Inflammatory macrophage (primary cell): ENCODE results near the gene FMC1.
"Not testable (repeated sequence)": the region's sequence is repeated elsewhere in the genome, so short reads cannot be mapped to it uniquely, and the experiment has no call there.

Experiments
- DNase-seq, 2 donors: peaks; one replicate each; pipeline ENCODE4 v3.0.0-alpha.2; 2020 to 2022

FMC1 gene

DNA sequence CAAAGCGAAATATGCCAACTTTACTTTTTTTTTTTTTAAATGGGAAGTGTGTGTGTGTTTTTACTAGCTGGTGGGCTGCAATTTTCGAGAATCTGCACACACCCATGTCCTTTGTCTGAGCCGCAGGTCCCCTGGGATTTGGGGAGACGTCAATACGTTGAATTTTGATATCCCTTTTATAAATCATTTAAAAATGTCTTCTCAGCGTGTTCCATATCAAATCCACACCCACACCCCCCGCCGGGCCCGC lies 404 bp upstream of the FMC1 start:
- no peak for DNase-seq

DNA sequence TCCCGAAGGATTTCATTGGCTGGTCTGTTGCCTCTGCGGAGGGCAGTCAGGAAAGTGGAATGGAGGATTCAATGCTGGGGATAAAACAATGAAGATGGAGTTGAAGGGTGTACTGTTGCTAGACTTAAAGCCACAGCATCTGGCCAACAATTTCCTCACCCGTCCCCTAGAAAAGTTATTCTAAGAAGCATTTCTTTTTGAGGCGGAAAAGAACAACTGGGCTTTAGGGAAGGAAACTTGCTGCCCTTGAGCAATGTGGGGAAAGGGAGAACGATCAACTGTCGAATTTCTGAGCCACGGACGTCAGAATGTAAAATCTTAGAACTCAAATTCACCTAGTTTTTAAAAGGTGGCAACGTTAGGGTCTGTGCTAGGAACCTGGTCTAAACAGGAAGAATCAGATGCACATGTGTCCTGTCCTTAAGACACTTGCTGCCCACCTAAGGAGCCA lies 664 bp downstream of the FMC1 start:
- no peak for DNase-seq

DNA sequence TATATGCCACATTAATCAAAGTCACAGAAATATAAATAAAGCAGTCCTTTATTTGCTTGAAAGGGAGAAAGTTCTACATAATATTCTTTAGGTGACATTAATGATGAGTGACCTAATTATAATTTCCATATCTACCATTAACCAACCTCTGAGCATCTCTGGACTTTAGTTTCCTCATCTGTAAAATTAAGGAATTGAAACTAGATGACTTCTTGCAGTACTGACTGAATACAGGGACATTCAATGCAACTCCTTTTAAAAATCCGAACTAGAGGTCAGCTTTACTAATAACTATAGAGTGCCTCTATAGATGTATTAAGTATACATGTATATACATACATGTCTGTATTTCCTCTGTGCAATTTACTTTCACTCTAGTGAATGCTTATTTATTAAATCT lies 3.9 kb downstream of the FMC1 start:
- peak; percentile 26 to 78 for DNase-seq

- DNase-seq: no peak
These were observed 9.9 kb downstream of the FMC1 start for GRCh38 chr7:139351027-139351426.

- no peak for DNase-seq
These were observed 13.6 kb downstream of the FMC1 start for GRCh38 chr7:139354729-139355128.

DNA sequence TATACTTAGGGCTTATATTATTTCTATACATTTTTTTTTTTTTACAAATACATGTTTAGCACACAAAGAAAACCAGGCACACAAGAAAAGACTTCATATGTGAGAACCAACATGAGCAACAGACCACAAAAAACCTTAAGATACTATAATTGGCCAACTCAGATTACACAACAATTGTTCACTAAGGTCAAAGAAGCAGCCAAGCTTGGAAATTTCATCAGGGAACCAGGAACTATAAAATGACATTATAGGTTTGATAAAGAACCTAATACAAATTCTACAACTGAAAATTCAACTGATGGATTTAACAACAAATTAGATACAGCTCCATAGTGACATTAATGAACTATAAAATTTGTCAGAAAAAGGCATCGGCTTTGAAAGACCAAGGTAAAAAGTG lies 14.2 kb downstream of the FMC1 start:
- peak; percentile 65 to 90 for DNase-seq

GRCh38 chr7:139357729-139358506 lies 16.8 kb downstream of the FMC1 start:
- not testable (repeated sequence) for DNase-seq

GRCh38 chr7:139358541-139359365 lies 17.6 kb downstream of the FMC1 start:
- peak; percentile 30 to 39 for DNase-seq

- DNase-seq: peak; percentile 99 to 100
These were observed 18.5 kb downstream of the FMC1 start, which contains the start of gene LUC7L2 for GRCh38 chr7:139359366-139360209. TSS of gene LUC7L2 (plus strand) at chr7:139359894. CDS start at chr7:139360262, 368 bp downstream.

DNA sequence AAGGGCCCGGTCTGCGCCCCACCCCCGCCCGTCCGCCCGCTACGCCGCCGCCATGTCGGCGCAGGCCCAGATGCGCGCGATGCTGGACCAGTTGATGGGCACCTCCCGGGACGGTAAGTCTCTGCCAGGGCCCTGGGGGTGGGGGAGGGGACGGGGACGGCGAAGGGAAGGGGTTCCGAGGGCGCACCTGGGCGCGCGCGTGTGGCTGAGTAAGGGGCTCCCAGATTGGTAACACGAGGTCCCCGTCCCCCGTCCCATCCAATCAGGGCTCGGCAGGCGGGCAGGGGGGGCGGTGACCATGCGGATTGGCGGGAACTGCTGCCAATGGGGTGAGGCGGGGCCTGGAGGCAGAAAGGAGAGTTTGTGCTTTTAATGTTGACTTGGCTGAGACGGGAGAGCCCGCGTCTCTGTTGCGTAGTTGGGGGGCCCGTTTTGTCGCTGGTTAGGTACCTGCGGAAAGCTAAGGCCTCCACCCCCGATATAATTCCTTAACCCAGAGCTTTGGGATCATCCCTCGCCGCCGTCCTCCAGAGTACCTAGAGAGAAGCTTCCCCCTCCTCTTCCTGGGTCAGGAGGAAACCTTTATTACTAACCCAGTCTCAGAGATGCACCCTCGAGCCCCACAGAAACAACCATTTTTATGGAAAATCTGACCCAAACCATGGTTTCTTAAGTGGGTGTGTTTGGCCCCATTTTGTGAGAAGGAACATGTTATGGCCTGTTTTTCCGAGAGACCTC lies 19.2 kb downstream of the FMC1 start:
- DNase-seq: peak; percentile 88 to 89

GRCh38 chr7:139360948-139361307 lies 19.8 kb downstream of the FMC1 start:
- no peak for DNase-seq

DNA sequence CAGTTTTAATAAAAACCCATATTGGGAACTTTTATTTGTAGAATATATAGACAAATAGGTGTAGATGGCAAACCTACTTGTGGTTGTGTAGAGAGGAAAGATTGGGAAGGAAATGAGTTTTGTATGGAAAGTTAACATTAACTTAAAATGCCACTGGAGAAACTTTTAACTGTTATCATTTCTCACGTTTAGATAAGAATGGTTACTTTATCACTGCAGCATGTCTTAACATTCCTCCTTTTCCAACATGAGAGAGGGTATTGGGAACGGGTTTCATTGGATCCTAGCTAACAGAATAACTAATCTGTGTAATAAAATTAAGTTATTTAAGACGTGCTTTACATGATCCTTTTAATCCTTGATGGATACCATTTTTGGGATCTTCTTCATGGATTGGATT lies 20.4 kb downstream of the FMC1 start:
- no peak for DNase-seq

GRCh38 chr7:139362302-139362701 lies 21.2 kb downstream of the FMC1 start:
- DNase-seq: no peak

DNA sequence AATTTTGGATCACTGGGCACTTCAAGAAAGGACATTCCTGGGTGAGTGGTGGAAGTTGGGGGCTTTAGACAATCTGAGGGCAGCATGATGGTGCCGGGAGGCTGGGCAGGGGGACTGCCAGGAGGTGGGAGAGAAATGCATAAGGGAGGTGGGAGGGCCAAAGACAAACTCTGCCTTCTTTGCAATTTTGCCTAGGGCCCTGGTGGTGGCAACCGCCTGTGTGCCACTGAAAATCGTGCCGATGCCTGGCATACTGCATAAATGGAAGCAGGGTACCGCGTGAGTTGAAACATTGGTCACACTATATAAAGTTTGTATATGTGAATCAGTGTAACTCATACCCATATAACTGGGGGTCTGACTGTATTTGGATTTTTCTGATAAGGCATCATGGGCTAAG lies 21.8 kb downstream of the FMC1 start:
- DNase-seq: no peak

DNA sequence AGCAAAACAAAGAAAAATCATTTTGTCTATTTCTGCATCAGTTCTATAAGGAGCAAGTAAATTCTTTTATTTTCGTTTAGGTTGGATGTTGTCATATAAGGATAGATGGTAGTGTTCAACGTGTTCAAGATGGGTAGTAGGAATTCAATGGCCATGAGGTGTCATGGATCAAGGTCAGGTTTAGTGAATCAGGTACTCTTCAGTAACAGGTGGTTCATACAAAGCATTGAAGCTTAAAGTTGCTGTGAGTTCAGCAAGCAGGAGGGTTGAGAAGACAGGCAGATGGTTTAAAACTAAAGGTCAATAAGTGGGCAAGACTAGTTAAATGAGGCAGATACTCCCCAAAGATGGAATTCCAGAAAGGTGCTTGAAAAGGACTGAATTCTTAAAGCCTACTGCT lies 24.2 kb downstream of the FMC1 start:
- DNase-seq: no peak

GRCh38 chr7:139366400-139366799 lies 25.3 kb downstream of the FMC1 start:
- no peak for DNase-seq

DNA sequence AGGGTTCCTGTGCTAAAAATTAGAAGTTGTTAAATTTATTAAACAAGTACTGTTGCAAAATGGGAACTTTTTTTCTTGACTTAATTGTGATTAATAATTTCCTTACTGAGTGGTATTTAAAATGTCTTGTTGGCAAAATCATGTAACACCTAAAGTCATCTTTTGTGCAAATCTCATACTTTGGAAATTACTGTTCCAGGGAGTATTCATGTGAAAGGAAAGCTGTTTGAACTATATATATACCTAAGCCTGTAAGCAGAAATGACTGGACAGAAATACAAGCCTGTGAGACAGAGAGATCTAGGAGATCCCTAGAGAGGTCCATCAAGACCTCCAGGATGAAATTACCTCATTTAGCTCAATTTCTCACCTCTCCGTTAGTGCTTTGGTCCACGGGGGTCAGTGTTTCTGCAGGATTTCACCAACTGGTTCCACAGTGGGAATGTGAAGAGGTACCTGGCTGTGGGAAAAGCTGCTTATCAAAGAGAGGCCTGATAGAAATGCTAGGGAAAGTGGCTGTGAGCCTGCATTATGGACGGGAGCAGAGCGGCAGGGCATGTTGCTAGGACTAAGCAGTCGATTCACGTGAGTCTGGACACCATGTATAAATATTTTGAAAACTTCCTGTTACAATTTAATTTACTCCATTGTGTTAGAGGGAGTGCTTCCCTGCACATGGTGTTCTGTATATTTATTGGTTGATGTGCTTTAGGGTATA lies 26.5 kb downstream of the FMC1 start:
- no peak for DNase-seq

- no peak for DNase-seq
These were observed 29.3 kb downstream of the FMC1 start for GRCh38 chr7:139370301-139370942.

DNA sequence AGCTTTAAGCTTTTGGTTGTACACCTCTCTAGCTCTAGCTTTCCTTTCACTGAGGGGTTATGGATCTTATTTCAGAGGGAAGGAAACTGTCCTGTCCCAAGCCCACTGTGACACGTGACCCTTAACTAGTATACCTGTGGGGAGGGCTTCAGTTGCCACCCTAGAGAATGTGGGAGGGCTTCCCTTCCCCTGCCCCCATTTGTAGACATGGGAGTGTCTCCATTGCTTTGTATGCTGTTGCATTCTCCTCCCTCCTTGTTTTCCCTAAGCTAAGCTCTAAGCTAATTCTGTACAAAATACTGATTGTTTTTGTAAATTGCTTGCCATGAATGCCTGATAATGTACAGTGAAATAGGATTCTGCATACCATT lies 29.8 kb downstream of the FMC1 start:
- DNase-seq: no peak

DNA sequence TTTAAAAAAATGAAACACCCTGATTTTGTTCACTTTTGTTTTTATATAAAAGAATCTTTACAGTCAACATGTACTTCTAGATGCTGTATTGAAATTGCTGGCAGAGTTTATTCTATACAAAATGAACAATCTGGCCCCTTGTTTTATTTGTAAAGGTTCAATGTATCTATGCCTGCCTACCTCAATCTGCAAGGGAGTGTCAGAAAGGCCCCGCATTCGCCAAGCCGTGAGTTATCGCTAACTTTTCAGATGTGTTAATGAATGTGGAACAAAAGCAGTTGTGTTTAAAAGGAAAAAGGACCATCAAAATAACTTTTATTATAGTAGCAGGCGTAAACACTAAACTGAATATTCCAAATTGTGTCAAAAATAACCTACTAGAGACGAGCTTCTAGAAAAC lies 33.1 kb downstream of the FMC1 start:
- no peak for DNase-seq

DNA sequence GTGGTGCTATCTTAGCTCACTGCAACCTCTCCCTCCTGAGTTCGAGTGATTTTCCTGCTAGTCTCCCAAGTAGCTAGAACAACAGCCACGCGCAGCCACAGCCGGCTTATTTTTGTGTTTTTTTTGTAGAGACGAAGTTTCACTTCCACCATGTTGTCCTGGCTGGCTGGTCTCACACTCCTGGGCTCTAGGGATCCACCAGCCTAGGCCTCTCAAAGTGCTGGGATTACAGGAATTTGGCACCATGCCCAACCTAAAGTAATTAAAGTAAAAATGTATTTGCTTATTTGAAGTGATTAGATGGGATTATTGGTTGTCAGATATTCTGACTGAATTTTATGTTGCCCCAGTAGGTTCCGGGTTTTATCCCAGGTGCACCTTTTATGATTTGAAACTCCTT lies 41.3 kb downstream of the FMC1 start:
- DNase-seq: no peak
